Measurements from ENCODE around the gene TUBG1. TPM values are rescaled to one million over a fixed set of nuclear protein-coding genes. Genes with fewer than 3 reads are reported as not detected.

The TUBG1 gene
- total and polyA plus RNA-seq, 2 of the 8 experiments (the other 6 are each of a cell fraction or from before 2014, with no cell fraction given): 109 to 208 TPM

DNA sequence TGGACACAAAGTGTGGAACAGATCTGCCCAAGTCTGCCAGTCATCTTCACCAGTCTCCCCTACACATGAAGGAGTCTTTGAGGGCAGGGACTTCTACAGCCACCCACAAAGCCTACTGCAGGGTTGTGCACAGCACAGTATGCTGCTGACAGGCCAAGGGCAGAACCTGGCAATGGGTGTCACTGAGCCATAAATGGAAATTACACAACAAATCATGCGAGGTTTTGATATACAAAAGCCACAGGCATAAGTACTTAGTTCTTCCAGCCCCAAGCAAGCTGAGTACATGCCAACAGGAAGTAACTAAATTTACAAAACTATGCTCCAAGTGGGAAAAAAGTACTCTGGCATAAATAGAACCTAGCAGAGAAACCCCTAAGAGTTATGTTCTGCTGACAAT, 24.1 kb upstream of the TUBG1 start (continued):
- TF ChIP-seq, protein P1, sequence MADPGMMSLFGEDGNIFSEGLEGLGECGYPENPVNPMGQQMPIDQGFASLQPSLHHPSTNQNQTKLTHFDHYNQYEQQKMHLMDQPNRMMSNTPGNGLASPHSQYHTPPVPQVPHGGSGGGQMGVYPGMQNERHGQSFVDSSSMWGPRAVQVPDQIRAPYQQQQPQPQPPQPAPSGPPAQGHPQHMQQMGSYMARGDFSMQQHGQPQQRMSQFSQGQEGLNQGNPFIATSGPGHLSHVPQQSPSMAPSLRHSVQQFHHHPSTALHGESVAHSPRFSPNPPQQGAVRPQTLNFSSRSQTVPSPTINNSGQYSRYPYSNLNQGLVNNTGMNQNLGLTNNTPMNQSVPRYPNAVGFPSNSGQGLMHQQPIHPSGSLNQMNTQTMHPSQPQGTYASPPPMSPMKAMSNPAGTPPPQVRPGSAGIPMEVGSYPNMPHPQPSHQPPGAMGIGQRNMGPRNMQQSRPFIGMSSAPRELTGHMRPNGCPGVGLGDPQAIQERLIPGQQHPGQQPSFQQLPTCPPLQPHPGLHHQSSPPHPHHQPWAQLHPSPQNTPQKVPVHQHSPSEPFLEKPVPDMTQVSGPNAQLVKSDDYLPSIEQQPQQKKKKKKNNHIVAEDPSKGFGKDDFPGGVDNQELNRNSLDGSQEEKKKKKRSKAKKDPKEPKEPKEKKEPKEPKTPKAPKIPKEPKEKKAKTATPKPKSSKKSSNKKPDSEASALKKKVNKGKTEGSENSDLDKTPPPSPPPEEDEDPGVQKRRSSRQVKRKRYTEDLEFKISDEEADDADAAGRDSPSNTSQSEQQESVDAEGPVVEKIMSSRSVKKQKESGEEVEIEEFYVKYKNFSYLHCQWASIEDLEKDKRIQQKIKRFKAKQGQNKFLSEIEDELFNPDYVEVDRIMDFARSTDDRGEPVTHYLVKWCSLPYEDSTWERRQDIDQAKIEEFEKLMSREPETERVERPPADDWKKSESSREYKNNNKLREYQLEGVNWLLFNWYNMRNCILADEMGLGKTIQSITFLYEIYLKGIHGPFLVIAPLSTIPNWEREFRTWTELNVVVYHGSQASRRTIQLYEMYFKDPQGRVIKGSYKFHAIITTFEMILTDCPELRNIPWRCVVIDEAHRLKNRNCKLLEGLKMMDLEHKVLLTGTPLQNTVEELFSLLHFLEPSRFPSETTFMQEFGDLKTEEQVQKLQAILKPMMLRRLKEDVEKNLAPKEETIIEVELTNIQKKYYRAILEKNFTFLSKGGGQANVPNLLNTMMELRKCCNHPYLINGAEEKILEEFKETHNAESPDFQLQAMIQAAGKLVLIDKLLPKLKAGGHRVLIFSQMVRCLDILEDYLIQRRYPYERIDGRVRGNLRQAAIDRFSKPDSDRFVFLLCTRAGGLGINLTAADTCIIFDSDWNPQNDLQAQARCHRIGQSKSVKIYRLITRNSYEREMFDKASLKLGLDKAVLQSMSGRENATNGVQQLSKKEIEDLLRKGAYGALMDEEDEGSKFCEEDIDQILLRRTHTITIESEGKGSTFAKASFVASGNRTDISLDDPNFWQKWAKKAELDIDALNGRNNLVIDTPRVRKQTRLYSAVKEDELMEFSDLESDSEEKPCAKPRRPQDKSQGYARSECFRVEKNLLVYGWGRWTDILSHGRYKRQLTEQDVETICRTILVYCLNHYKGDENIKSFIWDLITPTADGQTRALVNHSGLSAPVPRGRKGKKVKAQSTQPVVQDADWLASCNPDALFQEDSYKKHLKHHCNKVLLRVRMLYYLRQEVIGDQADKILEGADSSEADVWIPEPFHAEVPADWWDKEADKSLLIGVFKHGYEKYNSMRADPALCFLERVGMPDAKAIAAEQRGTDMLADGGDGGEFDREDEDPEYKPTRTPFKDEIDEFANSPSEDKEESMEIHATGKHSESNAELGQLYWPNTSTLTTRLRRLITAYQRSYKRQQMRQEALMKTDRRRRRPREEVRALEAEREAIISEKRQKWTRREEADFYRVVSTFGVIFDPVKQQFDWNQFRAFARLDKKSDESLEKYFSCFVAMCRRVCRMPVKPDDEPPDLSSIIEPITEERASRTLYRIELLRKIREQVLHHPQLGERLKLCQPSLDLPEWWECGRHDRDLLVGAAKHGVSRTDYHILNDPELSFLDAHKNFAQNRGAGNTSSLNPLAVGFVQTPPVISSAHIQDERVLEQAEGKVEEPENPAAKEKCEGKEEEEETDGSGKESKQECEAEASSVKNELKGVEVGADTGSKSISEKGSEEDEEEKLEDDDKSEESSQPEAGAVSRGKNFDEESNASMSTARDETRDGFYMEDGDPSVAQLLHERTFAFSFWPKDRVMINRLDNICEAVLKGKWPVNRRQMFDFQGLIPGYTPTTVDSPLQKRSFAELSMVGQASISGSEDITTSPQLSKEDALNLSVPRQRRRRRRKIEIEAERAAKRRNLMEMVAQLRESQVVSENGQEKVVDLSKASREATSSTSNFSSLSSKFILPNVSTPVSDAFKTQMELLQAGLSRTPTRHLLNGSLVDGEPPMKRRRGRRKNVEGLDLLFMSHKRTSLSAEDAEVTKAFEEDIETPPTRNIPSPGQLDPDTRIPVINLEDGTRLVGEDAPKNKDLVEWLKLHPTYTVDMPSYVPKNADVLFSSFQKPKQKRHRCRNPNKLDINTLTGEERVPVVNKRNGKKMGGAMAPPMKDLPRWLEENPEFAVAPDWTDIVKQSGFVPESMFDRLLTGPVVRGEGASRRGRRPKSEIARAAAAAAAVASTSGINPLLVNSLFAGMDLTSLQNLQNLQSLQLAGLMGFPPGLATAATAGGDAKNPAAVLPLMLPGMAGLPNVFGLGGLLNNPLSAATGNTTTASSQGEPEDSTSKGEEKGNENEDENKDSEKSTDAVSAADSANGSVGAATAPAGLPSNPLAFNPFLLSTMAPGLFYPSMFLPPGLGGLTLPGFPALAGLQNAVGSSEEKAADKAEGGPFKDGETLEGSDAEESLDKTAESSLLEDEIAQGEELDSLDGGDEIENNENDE (IDR thresholded peaks at IDR 0.05; ENCODE audit: insufficient replicate concordance, low read length): no peak
- no peak for TF ChIP-seq RFX5 (IDR thresholded peaks at IDR 0.05; ENCODE audit: borderline replicate concordance, low read depth, low read length)
- TF ChIP-seq BRCA1 (IDR thresholded peaks at IDR 0.05; ENCODE audit: low read depth, low read length): no peak

All from H1 (cell line).